NK-92 treated with Interleukin-12 subunit alpha and Interleukin-12 subunit beta, amount 100 ng/mL, for 24 hours (cell line): ENCODE measurements around the gene UGCG.
"Not testable (repeated sequence)": the region's sequence is repeated elsewhere in the genome, so short reads cannot be mapped to it uniquely, and the experiment has no call there.

Source experiments
- DNase-seq: peaks from one replicate; lab custom pipeline; 2025; lab: John Stamatoyannopoulos, UW

Gene UGCG

GRCh38 chr9:111895996-111896941 is at the start of gene UGCG:
UGCG (plus strand) TSS chr9:111896814; CDS start chr9:111897216, 402 bp downstream.
- DNase-seq: peak; percentile 75

- DNase-seq: no peak
These were observed 45.1 kb upstream of the UGCG start for GRCh38 chr9:111851553-111851952.

GRCh38 chr9:111852291-111852690 is 44.3 kb upstream of the UGCG start:
- no peak for DNase-seq

- DNase-seq: no peak
These were observed 43.2 kb upstream of the UGCG start for GRCh38 chr9:111853450-111853827.

- DNase-seq: no peak
These were observed 41.8 kb upstream of the UGCG start for GRCh38 chr9:111854799-111855198.

GRCh38 chr9:111857555-111858211 is 38.9 kb upstream of the UGCG start:
- DNase-seq: no peak

- DNase-seq: no peak
These were observed 36.2 kb upstream of the UGCG start for GRCh38 chr9:111860443-111860842.

GRCh38 chr9:111863636-111864035 is 33.0 kb upstream of the UGCG start:
- no peak for DNase-seq

GRCh38 chr9:111866976-111867375 is 29.6 kb upstream of the UGCG start:
- DNase-seq: no peak

- DNase-seq: no peak
These were observed 28.1 kb upstream of the UGCG start for GRCh38 chr9:111868475-111868874.

GRCh38 chr9:111870774-111871498 is 25.7 kb upstream of the UGCG start:
- DNase-seq: no peak

- DNase-seq: no peak
These were observed 25.1 kb upstream of the UGCG start for GRCh38 chr9:111871499-111871855.

- no peak for DNase-seq
These were observed 23.7 kb upstream of the UGCG start for GRCh38 chr9:111872886-111873285.

- DNase-seq: no peak
These were observed 22.7 kb upstream of the UGCG start for GRCh38 chr9:111873901-111874300.

- DNase-seq: no peak
These were observed 22.1 kb upstream of the UGCG start for GRCh38 chr9:111874500-111874899.

GRCh38 chr9:111875291-111875690 is 21.3 kb upstream of the UGCG start:
- not testable (repeated sequence) for DNase-seq

GRCh38 chr9:111875691-111876090 is 20.9 kb upstream of the UGCG start:
- DNase-seq: not testable (repeated sequence)

GRCh38 chr9:111876179-111876578 is 20.4 kb upstream of the UGCG start:
- no peak for DNase-seq

GRCh38 chr9:111877420-111877819 is 19.2 kb upstream of the UGCG start:
- DNase-seq: no peak

GRCh38 chr9:111878946-111879345 is 17.7 kb upstream of the UGCG start:
- DNase-seq: no peak

GRCh38 chr9:111886983-111887718 is 9.5 kb upstream of the UGCG start:
- no peak for DNase-seq

GRCh38 chr9:111890334-111890733 is 6.3 kb upstream of the UGCG start:
- DNase-seq: no peak
